Middle frontal gyrus (tissue), 1 donor: Measurements from ENCODE around the gene PHTF1.
"Not testable (repeated sequence)": the region's sequence is repeated elsewhere in the genome, so short reads cannot be mapped to it uniquely, and the experiment has no call there.

Source experiments
- DNase-seq: peaks from one replicate; pipeline ENCODE4 v3.0.0-alpha.2; 2015; ENCODE audit warnings: low spot score; ENCODE audit errors: extremely low spot score

The PHTF1 gene

GRCh38 chr1:113779542-113779941 is 20.3 kb upstream of the PHTF1 start:
- no peak for DNase-seq

GRCh38 chr1:113777561-113777960 is 18.3 kb upstream of the PHTF1 start:
- no peak for DNase-seq

- no peak for DNase-seq
Observed at GRCh38 chr1:113770031-113770430, 10.7 kb upstream of the PHTF1 start.

GRCh38 chr1:113769601-113769970 is 10.3 kb upstream of the PHTF1 start:
- DNase-seq, result no peak

GRCh38 chr1:113768916-113769600 is 9.8 kb upstream of the PHTF1 start:
- no peak for DNase-seq

GRCh38 chr1:113765306-113766230 is 6.3 kb upstream of the PHTF1 start:
- no peak for DNase-seq

GRCh38 chr1:113763661-113764060 is 4.4 kb upstream of the PHTF1 start:
- no peak for DNase-seq

GRCh38 chr1:113761937-113762336 is 2.7 kb upstream of the PHTF1 start:
- DNase-seq, result no peak

- no peak for DNase-seq
Observed at GRCh38 chr1:113760102-113761080, 1.1 kb upstream of the PHTF1 start.

- DNase-seq, result no peak
Observed at GRCh38 chr1:113758631-113759332, 504 bp downstream of the PHTF1 start.

GRCh38 chr1:113756461-113756860 is 2.8 kb downstream of the PHTF1 start:
- DNase-seq, result no peak

- DNase-seq, result not testable (repeated sequence)
Observed at GRCh38 chr1:113753333-113753732, 6.0 kb downstream of the PHTF1 start.

- DNase-seq, result no peak
Observed at GRCh38 chr1:113751516-113751915, 7.8 kb downstream of the PHTF1 start.

GRCh38 chr1:113751114-113751513 is 8.2 kb downstream of the PHTF1 start:
- DNase-seq, result no peak

- DNase-seq, result no peak
Observed at GRCh38 chr1:113749402-113749801, 9.9 kb downstream of the PHTF1 start.

GRCh38 chr1:113747376-113747775 is 11.9 kb downstream of the PHTF1 start:
- DNase-seq, result no peak

- no peak for DNase-seq
Observed at GRCh38 chr1:113745425-113745824, 13.9 kb downstream of the PHTF1 start.

GRCh38 chr1:113744114-113744513 is 15.2 kb downstream of the PHTF1 start:
- no peak for DNase-seq

- no peak for DNase-seq
Observed at GRCh38 chr1:113742515-113742914, 16.8 kb downstream of the PHTF1 start.

- no peak for DNase-seq
Observed at GRCh38 chr1:113734357-113735055, 24.8 kb downstream of the PHTF1 start.
